Renal pelvis (tissue), 4 donors: Measurements from ENCODE around the gene ATP5PD. TPM values are rescaled to one million over a fixed set of nuclear protein-coding genes. Genes with fewer than 3 reads are reported as not detected.

Experiments used
- DNase-seq: peaks from one replicate; pipeline ENCODE4 v3.0.0-alpha.2; 2013
- polyA plus RNA-seq, 3 donors: library from polyadenylated mRNA; unstranded; fragments of 120-200 nt; gene quantifications; one replicate each; pipeline ENCODE4 v1.2.1, GENCODE V29; 2013; ENCODE audit not compliant: insufficient read length in 3 of 3

The ATP5PD gene
- polyA plus RNA-seq, 3 donors: 299 to 318 (median 307) TPM

- no peak for DNase-seq
Observed at GRCh38 chr17:75003070-75003956, 43.5 kb downstream of the ATP5PD start.

- no peak for DNase-seq
Observed at GRCh38 chr17:75001915-75002843, 44.6 kb downstream of the ATP5PD start.

GRCh38 chr17:74999523-74999922 is 47.2 kb downstream of the ATP5PD start:
- DNase-seq: no peak

- DNase-seq: no peak
Observed at GRCh38 chr17:74998783-74999182, 48.0 kb downstream of the ATP5PD start.

GRCh38 chr17:74995847-74996246 is 50.9 kb downstream of the ATP5PD start:
- no peak for DNase-seq

- DNase-seq: no peak
Observed at GRCh38 chr17:74994440-74994839, 52.3 kb downstream of the ATP5PD start.

- no peak for DNase-seq
Observed at GRCh38 chr17:74992223-74992622, 54.5 kb downstream of the ATP5PD start.

- DNase-seq: no peak
Observed at GRCh38 chr17:74990581-74991105, 56.1 kb downstream of the ATP5PD start.

Other genes starting within 250 kb of the ATP5PD start
- under 1 TPM; 0.16 to 0.36 (median 0.24) TPM for gene GRIN2C, start 187.1 kb downstream of the ATP5PD start, polyA plus RNA-seq
- gene FDXR, start 174.0 kb downstream of the ATP5PD start, polyA plus RNA-seq: 10 to 100 TPM in 2 of 3 donors, 1 to 10 TPM in 1; 9.1 to 12.0 (median 10.0) TPM
- under 1 TPM; 0.53 to 0.83 (median 0.68) TPM for gene FADS6, start 153.3 kb downstream of the ATP5PD start, polyA plus RNA-seq
- 1 to 10 TPM in 2 of 3 donors, under 1 TPM in 1; 0.77 to 1.1 (median 1.1) TPM for gene USH1G, start 123.7 kb downstream of the ATP5PD start, polyA plus RNA-seq
- not detected for gene OTOP2, start 122.7 kb downstream of the ATP5PD start, polyA plus RNA-seq
- not detected for gene OTOP3, start 111.1 kb downstream of the ATP5PD start, polyA plus RNA-seq
- 10 to 100 TPM; 15.3 to 16.9 (median 16.6) TPM for gene HID1, start 74.2 kb downstream of the ATP5PD start, polyA plus RNA-seq
- 10 to 100 TPM in 2 of 3 donors, 1 to 10 TPM in 1; 8.2 to 12.0 (median 12.0) TPM for gene CDR2L, start 59.3 kb downstream of the ATP5PD start, polyA plus RNA-seq
- 10 to 100 TPM; 27.4 to 31.3 (median 29.5) TPM for gene MRPL58, start 34.3 kb downstream of the ATP5PD start, polyA plus RNA-seq
- gene KCTD2, start 256 bp upstream of the ATP5PD start, polyA plus RNA-seq: 10 to 100 TPM; 31.0 to 33.9 (median 32.8) TPM
- gene SLC16A5, start 41.0 kb upstream of the ATP5PD start, polyA plus RNA-seq: 10 to 100 TPM; 27.4 to 42.7 (median 39.8) TPM
- 10 to 100 TPM; 17.3 to 19.1 (median 18.9) TPM for gene ARMC7, start 63.0 kb upstream of the ATP5PD start, polyA plus RNA-seq
- 10 to 100 TPM; 52.8 to 72.7 (median 69.7) TPM for gene NT5C, start 84.8 kb upstream of the ATP5PD start, polyA plus RNA-seq
- 100 to 1,000 TPM in 2 of 3 donors, 10 to 100 TPM in 1; 86.5 to 109 (median 103) TPM for gene JPT1, start 107.5 kb upstream of the ATP5PD start, polyA plus RNA-seq
- 100 to 1,000 TPM; 651 to 676 (median 657) TPM for gene SUMO2, start 136.0 kb upstream of the ATP5PD start, polyA plus RNA-seq
- gene NUP85, start 158.7 kb upstream of the ATP5PD start, polyA plus RNA-seq: 10 to 100 TPM; 66.4 to 82.0 (median 78.2) TPM
- gene GGA3, start 214.6 kb upstream of the ATP5PD start, polyA plus RNA-seq: 10 to 100 TPM; 38.2 to 49.9 (median 47.9) TPM
- gene MRPS7, start 214.9 kb upstream of the ATP5PD start, polyA plus RNA-seq: 10 to 100 TPM; 72.9 to 80.1 (median 79.4) TPM
- 10 to 100 TPM; 21.8 to 22.8 (median 22.3) TPM for gene MIF4GD, start 224.3 kb upstream of the ATP5PD start, polyA plus RNA-seq
- 10 to 100 TPM in 1 of 3 donors, 1 to 10 TPM in 2; 7.1 to 13.0 (median 8.4) TPM for gene SLC25A19, start 242.5 kb upstream of the ATP5PD start, polyA plus RNA-seq